Measurements from ENCODE around the gene EYA2. TPM values are rescaled to one million over a fixed set of nuclear protein-coding genes. Genes with fewer than 3 reads are reported as not detected.

Gene EYA2
- 1 to 10 TPM; 3.5 to 3.8 TPM for total RNA-seq

- Histone ChIP-seq H3K9me3 (peaks cover 4% of the 10 kb centered on the region), H3K27me3 (replicated peaks; ENCODE audit: insufficient read depth) (no peaks in the 10 kb centered on the region), H3K4me1 (ENCODE audit: control insufficient read depth in 1 of 2, low read depth in 2 of 2) (peaks cover 0 to 8% of the 10 kb centered on the region in 2 donors), H3K36me3 (no peaks in the 10 kb centered on the region), H3K4me3 (peak within 1 kb of the TSS; percentile 74), H3K27ac (no peak within 1 kb of the TSS)
- TF ChIP-seq CTCF (IDR thresholded peaks at IDR 0.05), result no peak
- ATAC-seq (ENCODE audit: insufficient number of reproducible peaks, low FRiP score, low read depth) (no peak), DNase-seq (ENCODE audit: low spot score) (no peak)
Measured at GRCh38 chr20:46894579-46894958, at the start of gene EYA2. EYA2 (plus strand) TSS chr20:46894843; CDS start chr20:46990011, 95,168 bp downstream.

- no peak overlapping the region for H3K4me3 ChIP-seq
- H3K9me3 ChIP-seq, result no peaks in the 10 kb centered on the region
- ATAC-seq (ENCODE audit: insufficient number of reproducible peaks, low FRiP score, low read depth) (no peak), DNase-seq (ENCODE audit: low spot score) (no peak)
- H3K4me1 ChIP-seq (ENCODE audit: control insufficient read depth in 1 of 2, low read depth in 2 of 2), result no peaks in the 10 kb centered on the region
- no peaks in the 10 kb centered on the region for H3K27me3 ChIP-seq (replicated peaks; ENCODE audit: insufficient read depth)
- H3K27ac ChIP-seq, result no peak overlapping the region
- TF ChIP-seq CTCF (IDR thresholded peaks at IDR 0.05), result no peak
- H3K36me3 ChIP-seq, result no peaks in the 10 kb centered on the region
Measured at GRCh38 chr20:46844965-46845364, 49.7 kb upstream of the EYA2 start.

GRCh38 chr20:46849269-46849668 lies 45.4 kb upstream of the EYA2 start:
- no peaks in the 10 kb centered on the region for H3K4me1 ChIP-seq (ENCODE audit: control insufficient read depth in 1 of 2, low read depth in 2 of 2)
- H3K27me3 ChIP-seq (replicated peaks; ENCODE audit: insufficient read depth), result no peaks in the 10 kb centered on the region
- no peak for TF ChIP-seq CTCF (IDR thresholded peaks at IDR 0.05)
- no peaks in the 10 kb centered on the region for H3K9me3 ChIP-seq
- no peak for DNase-seq (ENCODE audit: low spot score)
- H3K27ac ChIP-seq, result no peak overlapping the region
- H3K4me3 ChIP-seq, result no peak overlapping the region
- no peak for ATAC-seq (ENCODE audit: insufficient number of reproducible peaks, low FRiP score, low read depth)
- H3K36me3 ChIP-seq, result no peaks in the 10 kb centered on the region

GRCh38 chr20:46849751-46850150 lies 44.9 kb upstream of the EYA2 start:
- TF ChIP-seq CTCF (IDR thresholded peaks at IDR 0.05), result no peak
- Histone ChIP-seq H3K4me1 (ENCODE audit: control insufficient read depth in 1 of 2, low read depth in 2 of 2) (no peaks in the 10 kb centered on the region), H3K27ac (no peak overlapping the region), H3K36me3 (no peaks in the 10 kb centered on the region), H3K4me3 (no peak overlapping the region), H3K9me3 (no peaks in the 10 kb centered on the region), H3K27me3 (replicated peaks; ENCODE audit: insufficient read depth) (no peaks in the 10 kb centered on the region)
- DNase-seq (ENCODE audit: low spot score) (no peak), ATAC-seq (ENCODE audit: insufficient number of reproducible peaks, low FRiP score, low read depth) (no peak)

- Histone ChIP-seq H3K27ac (no peak overlapping the region), H3K4me1 (ENCODE audit: control insufficient read depth in 1 of 2, low read depth in 2 of 2) (no peaks in the 10 kb centered on the region), H3K36me3 (no peaks in the 10 kb centered on the region), H3K4me3 (no peak overlapping the region), H3K27me3 (replicated peaks; ENCODE audit: insufficient read depth) (no peaks in the 10 kb centered on the region), H3K9me3 (no peaks in the 10 kb centered on the region)
- ATAC-seq (ENCODE audit: insufficient number of reproducible peaks, low FRiP score, low read depth) (no peak), DNase-seq (ENCODE audit: low spot score) (no peak)
- TF ChIP-seq CTCF (IDR thresholded peaks at IDR 0.05), result no peak
Measured at GRCh38 chr20:46850416-46850815, 44.2 kb upstream of the EYA2 start.

Measured in thoracic aorta (tissue), 2 donors.